ENCODE results near the gene RNF13.

The RNF13 gene

GRCh38 chr3:149998946-149999345, 185.9 kb downstream of the RNF13 start:
- peaks cover 17% of the 10 kb centered on the region for H3K27me3 Mint-ChIP-seq
- H3K9me3 Mint-ChIP-seq: peaks cover 19% of the 10 kb centered on the region
- H3K36me3 Mint-ChIP-seq: peaks cover 2% of the 10 kb centered on the region
- no peak overlapping the region for H3K27ac Mint-ChIP-seq
- no peaks in the 10 kb centered on the region for H3K4me1 Mint-ChIP-seq
- H3K4me3 Mint-ChIP-seq: no peak overlapping the region

- H3K27me3 Mint-ChIP-seq: peaks cover 18% of the 10 kb centered on the region
- peaks cover 2% of the 10 kb centered on the region for H3K36me3 Mint-ChIP-seq
- H3K9me3 Mint-ChIP-seq: peaks cover 19% of the 10 kb centered on the region
- H3K4me1 Mint-ChIP-seq: no peaks in the 10 kb centered on the region
- no peak overlapping the region for H3K4me3 Mint-ChIP-seq
- no peak overlapping the region for H3K27ac Mint-ChIP-seq
Measured at GRCh38 chr3:149999421-149999820, 186.4 kb downstream of the RNF13 start.

GRCh38 chr3:150000641-150001040, 187.6 kb downstream of the RNF13 start:
- peaks cover 20% of the 10 kb centered on the region for H3K27me3 Mint-ChIP-seq
- no peak overlapping the region for H3K27ac Mint-ChIP-seq
- peaks cover under 1% of the 10 kb centered on the region for H3K36me3 Mint-ChIP-seq
- no peaks in the 10 kb centered on the region for H3K4me1 Mint-ChIP-seq
- no peak overlapping the region for H3K4me3 Mint-ChIP-seq
- H3K9me3 Mint-ChIP-seq: peaks cover 8% of the 10 kb centered on the region

GRCh38 chr3:150005243-150006112, 192.5 kb downstream of the RNF13 start:
- Mint-ChIP-seq H3K27me3 (peaks cover 6% of the 10 kb centered on the region), H3K4me1 (no peaks in the 10 kb centered on the region), H3K9me3 (no peaks in the 10 kb centered on the region), H3K36me3 (no peaks in the 10 kb centered on the region), H3K27ac (no peak overlapping the region), H3K4me3 (no peak overlapping the region)

- no peaks in the 10 kb centered on the region for H3K9me3 Mint-ChIP-seq
- no peak overlapping the region for H3K27ac Mint-ChIP-seq
- no peak overlapping the region for H3K4me3 Mint-ChIP-seq
- no peaks in the 10 kb centered on the region for H3K36me3 Mint-ChIP-seq
- no peaks in the 10 kb centered on the region for H3K4me1 Mint-ChIP-seq
- peaks cover 4% of the 10 kb centered on the region for H3K27me3 Mint-ChIP-seq
Measured at GRCh38 chr3:150006794-150007193, 193.8 kb downstream of the RNF13 start.

Data from activated naive CD4-positive, alpha-beta T cell treated with anti-CD3 and anti-CD28 coated beads, Interleukin-2, amount 50 U/mL, for 24 hours (primary cell).